Effector memory CD4-positive, alpha-beta T cell (primary cell): ENCODE measurements around the gene TEX261.

Source experiments
- DNase-seq, 3 donors: peaks; one replicate each; pipeline ENCODE4 v3.0.0-alpha.2; 2020
- H3K27ac ChIP-seq: 2 replicates; pipeline ENCODE4 v1.7.0; 2013; ENCODE audit warnings: mild to moderate bottlenecking, low read length, moderate library complexity; ENCODE audit not compliant: insufficient read depth, poor library complexity, severe bottlenecking
- H3K27me3 ChIP-seq: replicated peaks from 2 replicates; pipeline ENCODE4 v1.7.0; 2013; ENCODE audit warnings: mild to moderate bottlenecking, low read length; ENCODE audit not compliant: insufficient read depth, control insufficient read depth, poor library complexity, severe bottlenecking
- H3K36me3 ChIP-seq: 2 replicates; pipeline ENCODE4 v1.7.0; 2013; ENCODE audit warnings: mild to moderate bottlenecking, low read length, moderate library complexity; ENCODE audit not compliant: control insufficient read depth, insufficient read depth
- H3K4me1 ChIP-seq: 2 replicates; pipeline ENCODE4 v1.7.0; 2013; ENCODE audit warnings: low read length, mild to moderate bottlenecking; ENCODE audit not compliant: control insufficient read depth, insufficient read depth, poor library complexity, severe bottlenecking
- H3K4me3 ChIP-seq: 2 replicates; pipeline ENCODE4 v1.7.0; 2013; ENCODE audit warnings: low read length, low read depth, mild to moderate bottlenecking; ENCODE audit not compliant: insufficient read depth, poor library complexity, severe bottlenecking
- H3K9me3 ChIP-seq: 2 replicates; pipeline ENCODE4 v1.7.0; 2013; ENCODE audit warnings: mild to moderate bottlenecking, low read length, moderate library complexity; ENCODE audit not compliant: control insufficient read depth

Gene TEX261

DNA sequence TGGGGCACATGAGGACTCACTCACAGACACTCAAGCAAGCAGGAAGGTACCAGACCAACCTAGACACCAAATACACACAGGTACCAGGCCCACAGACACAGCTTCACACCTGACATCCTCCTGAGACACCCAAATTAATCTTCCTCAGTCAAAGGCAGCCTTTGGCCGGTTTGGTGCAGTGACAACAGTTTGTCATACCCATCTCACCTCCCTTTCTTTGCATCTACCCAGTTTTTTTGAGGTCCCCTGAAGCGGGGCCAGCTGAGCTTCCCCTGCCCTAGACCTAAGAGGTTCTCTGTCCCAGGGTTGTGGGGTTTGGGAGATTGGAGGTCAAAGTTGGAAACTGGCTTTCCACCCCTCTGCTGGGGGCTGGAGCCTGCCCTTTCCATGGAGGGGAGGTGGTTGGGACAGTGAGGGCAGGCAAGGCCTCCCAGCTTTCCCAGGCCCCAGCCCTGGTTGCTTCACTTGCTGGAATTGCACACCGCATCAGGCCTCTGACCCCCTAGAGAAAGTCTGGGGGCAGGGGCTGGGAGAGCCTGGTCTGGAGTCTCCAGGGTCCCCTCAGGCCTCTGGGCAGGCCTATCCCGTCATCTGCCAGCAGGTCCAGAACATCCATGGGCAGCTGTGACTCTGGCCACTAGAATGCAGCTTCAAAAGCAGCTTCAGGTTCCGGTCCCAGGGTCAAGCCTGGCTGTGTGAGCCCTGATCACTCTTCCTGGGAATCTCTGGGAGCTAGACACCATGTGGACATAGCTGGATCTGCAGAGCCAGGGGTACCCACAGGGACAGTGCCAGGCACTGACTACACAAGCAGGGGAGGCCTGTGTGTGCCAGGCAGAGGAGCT is 12.5 kb upstream of the TEX261 start:
- H3K36me3 ChIP-seq, result no peaks in the 10 kb centered on the region
- no peak overlapping the region for H3K4me3 ChIP-seq
- H3K9me3 ChIP-seq, result no peaks in the 10 kb centered on the region
- H3K4me1 ChIP-seq, result no peaks in the 10 kb centered on the region
- no peak overlapping the region for H3K27ac ChIP-seq
- DNase-seq, result no peak
- H3K27me3 ChIP-seq, result no peaks in the 10 kb centered on the region

DNA sequence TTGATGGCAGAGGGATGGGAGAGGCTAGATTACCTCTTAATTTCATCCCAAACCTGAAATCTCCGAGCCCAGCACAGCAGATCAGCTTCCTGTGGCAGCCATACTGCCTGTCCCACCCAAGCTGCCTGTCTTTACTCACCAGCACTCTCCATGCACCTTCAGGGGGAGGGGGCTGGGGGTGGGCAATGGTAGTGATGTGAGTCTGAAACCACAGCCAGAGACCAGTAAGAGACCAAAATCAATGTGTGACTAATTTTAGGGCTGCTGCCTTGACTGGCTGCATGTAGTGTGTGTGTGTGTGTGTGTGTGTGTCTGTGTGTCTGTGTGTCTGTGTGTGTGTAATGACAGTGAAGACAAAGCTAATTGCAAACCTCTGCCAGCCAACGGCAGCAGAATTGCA is 11.7 kb upstream of the TEX261 start:
- no peak overlapping the region for H3K4me3 ChIP-seq
- peaks cover 1% of the 10 kb centered on the region for H3K4me1 ChIP-seq
- DNase-seq, result no peak
- H3K27me3 ChIP-seq, result no peaks in the 10 kb centered on the region
- no peaks in the 10 kb centered on the region for H3K36me3 ChIP-seq
- H3K9me3 ChIP-seq, result no peaks in the 10 kb centered on the region
- no peak overlapping the region for H3K27ac ChIP-seq

DNA sequence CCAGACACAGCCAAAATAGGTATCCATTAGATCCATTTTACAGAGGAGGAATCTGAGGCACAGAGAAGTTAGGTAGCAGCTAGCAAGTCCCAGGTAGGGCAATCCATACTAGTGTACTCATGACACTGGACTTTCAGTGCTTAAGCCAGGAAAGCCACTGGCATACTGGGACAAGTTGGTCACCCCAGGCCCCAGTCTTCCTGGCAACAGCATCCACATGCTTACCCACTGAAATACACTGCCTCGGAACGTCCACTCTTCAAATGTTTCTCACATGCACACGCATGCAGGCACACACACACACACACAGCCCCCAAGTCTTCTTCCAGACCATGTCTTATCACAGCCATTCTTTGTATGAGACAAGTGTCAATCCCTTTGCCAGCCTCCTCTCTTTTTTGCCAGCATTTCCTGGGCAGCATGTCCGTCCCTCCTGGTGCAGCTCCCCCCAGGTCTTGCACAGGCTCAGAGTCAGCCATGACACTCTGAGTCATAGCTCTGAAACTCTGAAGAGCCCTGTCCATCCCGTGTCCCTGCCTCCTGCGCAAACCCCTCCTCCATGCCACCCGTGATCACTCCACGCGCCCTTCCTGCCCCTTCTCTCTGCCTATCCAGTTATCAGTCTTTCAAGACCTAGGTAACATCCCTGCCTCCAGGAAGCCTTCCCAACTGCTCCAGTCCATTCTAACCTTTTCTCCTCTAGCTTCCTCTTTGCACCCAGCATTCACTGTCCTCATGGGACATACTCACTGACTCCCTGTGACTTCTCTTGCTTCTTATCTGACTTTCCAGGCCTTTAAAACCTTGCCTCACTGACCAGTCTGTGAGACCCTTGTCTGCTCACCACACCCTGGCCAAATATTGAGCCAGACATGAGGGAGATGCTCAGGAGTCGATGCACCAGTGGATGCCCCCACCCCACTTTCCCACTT is 10.9 kb upstream of the TEX261 start:
- DNase-seq, result no peak
- Histone ChIP-seq H3K4me3 (no peak overlapping the region), H3K27me3 (no peaks in the 10 kb centered on the region), H3K36me3 (no peaks in the 10 kb centered on the region), H3K9me3 (no peaks in the 10 kb centered on the region), H3K4me1 (peaks cover 9% of the 10 kb centered on the region), H3K27ac (no peak overlapping the region)

DNA sequence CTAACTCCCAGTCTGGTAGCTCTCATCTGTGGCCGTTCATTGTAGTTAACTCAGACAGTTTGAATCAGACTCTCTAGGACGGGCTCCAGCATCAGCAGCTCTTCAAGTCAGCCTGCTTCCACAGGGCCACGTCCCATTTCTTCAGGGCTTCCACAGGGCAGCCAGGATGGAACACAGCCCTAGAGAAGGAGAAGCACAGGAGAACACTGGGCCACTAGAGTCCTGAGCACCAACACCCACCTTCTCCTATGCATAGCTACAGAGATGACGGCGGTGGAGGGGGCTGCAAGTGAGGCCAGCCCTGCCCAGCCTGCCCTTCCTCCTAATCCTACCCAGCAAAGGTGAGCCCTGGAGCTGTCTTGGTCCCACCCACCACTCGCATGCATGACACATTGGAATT is 10.2 kb upstream of the TEX261 start:
- Histone ChIP-seq H3K36me3 (no peaks in the 10 kb centered on the region), H3K9me3 (no peaks in the 10 kb centered on the region), H3K27me3 (no peaks in the 10 kb centered on the region), H3K4me1 (peaks cover 10% of the 10 kb centered on the region), H3K4me3 (no peak overlapping the region), H3K27ac (no peak overlapping the region)
- DNase-seq, result no peak

DNA sequence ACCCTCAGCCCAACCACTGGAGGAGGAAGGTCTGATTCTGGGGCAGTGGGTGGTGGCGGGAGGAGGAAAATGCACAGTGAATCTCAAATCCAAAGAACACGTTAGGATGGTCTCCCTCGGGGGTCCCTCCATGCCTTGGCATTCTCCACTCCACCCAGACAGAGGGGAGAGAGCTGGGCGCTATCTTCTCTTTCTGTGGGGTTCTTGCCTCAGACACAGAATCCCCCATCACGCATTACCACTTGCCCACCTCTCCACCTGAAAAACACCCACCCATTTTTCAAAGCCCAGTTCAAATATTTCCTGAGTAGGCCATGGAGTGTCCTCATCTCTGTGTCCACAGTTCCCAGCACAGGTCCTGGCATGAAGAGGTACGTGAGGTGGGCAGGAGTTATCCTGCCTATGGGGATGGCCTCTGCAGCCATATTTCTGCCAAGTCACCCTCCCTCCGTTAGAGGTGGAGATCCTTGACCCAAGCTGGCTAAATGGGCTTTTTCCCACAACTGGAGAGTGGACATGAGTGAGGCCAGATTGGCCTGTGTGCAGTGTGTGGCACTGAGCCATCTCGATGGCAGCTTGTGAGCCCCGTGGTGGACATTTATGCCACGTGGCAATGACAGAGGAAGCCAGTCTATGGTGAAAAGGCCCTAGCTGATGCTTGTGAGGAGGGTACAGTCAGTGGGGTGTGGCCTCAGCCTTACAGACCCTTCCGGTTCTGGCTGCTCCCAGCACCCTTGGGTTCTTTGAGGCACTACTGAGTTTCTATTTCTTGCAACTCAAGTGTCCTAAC is 9.5 kb upstream of the TEX261 start:
- no peaks in the 10 kb centered on the region for H3K27me3 ChIP-seq
- no peak for DNase-seq

DNA sequence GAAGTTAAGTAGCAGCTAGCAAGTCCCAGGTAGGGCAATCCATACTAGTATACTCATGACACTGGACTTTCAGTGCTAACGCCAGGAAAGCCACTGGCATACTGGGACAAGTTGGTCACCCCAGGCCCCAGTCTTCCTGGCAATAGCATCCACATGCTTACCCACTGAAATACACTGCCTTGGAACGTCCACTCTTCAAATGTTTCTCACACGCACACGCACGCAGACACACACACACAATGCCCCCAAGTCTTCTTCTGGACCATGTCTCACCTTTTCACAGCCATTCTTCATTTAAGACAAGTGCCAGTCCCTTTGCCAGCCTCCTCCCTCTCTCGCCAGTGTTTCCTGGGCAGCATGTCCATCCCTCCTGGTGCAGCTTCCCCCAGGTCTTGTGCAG is 8.7 kb upstream of the TEX261 start:
- no peak for DNase-seq
- H3K4me1 ChIP-seq, result peaks cover 13% of the 10 kb centered on the region

More for the DNA sequence above, 9.5 kb upstream of the TEX261 start:
- Histone ChIP-seq H3K4me1 (peaks cover 13% of the 10 kb centered on the region), H3K27ac (no peak overlapping the region), H3K4me3 (no peak overlapping the region), H3K36me3 (no peaks in the 10 kb centered on the region), H3K9me3 (no peaks in the 10 kb centered on the region)

DNA sequence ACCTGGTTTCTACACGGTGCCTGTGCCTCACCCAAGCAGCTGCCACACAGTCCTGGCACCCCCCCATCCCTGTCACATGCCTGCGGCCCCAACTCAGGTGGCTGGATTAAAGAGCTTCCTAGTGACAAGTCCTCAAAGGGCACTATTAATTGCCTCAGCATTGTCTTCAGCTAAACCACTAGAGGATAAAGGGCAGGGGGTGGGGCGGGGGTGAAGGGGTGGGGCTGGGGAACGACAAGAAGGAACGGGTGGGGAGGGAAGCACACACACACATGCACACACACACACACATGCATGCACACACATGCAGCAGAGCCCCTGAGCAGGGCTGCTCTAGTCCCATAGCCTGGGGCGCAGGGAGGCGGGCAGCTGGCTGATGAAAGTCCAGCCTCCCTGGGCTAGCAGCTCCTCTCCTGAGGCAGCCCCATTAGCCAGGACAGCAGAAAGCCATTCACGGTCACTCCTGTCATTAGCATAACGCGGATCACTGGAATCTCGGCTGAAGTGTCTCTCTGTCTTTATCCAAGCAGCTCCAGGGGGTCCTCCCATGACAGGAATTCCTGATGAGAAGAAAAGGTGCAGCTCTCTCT is 7.4 kb upstream of the TEX261 start:
- Histone ChIP-seq H3K27me3 (no peaks in the 10 kb centered on the region), H3K4me1 (peaks cover 13% of the 10 kb centered on the region), H3K27ac (no peak overlapping the region), H3K4me3 (no peak overlapping the region), H3K36me3 (no peaks in the 10 kb centered on the region), H3K9me3 (no peaks in the 10 kb centered on the region)
- DNase-seq, result no peak

More for the DNA sequence above, 8.7 kb upstream of the TEX261 start:
- Histone ChIP-seq H3K27ac (no peak overlapping the region), H3K27me3 (no peaks in the 10 kb centered on the region), H3K4me3 (no peak overlapping the region), H3K9me3 (no peaks in the 10 kb centered on the region), H3K36me3 (no peaks in the 10 kb centered on the region)

DNA sequence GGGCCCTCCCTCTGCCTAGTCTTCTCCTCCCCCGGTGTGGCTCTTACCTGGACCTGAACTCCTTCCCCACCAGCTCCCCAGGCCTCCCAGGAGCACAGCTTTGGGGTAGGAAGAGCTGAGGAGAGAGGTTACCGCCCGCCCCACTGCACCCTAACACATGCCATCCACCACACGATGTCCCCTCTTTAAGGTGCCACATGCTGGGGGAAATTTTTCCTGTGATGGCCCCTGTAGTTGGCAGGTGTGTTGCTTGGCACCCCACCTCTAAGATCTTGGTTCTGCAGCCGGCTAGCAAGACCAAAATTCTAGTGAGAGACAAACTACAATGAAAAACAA is 6.9 kb upstream of the TEX261 start:
- H3K36me3 ChIP-seq, result no peaks in the 10 kb centered on the region
- no peaks in the 10 kb centered on the region for H3K27me3 ChIP-seq
- H3K9me3 ChIP-seq, result no peaks in the 10 kb centered on the region
- no peak overlapping the region for H3K27ac ChIP-seq
- no peak for DNase-seq
- no peak overlapping the region for H3K4me3 ChIP-seq
- H3K4me1 ChIP-seq, result peaks cover 13% of the 10 kb centered on the region

DNA sequence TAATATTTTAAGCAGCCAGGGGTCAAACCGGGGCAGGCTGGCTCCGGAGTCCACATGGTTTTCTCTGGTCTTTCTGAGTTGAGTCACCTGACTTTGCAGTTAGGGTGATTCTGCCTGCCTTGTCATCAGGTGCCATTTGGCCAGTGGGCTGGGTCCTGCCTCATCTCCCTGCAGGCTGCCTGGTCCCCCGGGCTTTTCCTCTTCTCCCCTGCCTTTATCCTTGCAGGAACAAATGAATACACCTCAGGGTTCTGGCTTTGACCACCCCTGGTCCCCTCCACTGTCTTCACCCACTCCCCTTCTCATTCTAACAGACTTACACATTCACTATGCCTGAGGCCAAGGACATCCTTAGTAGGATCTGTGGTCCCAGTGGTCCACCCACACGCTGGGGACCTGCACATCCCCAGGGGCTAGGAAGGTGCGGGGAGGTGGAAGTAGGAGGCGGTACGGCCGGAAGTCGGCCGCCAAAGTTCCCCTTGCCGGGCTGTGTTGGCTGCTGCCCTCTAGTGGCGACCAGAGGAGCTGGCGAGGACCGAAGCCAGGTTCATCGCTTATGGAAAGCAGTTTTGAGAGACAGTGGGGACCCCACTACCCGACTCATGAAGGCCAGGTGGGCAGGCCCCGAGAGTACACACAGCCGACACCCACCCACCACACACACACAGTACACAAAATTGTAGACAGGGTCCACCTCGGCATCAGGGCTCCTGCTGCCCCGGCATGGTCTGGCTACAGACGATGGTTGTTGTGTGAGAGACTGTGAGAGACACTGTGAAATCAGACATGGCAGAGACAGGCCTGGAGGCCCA is 6.3 kb upstream of the TEX261 start:
- peak; percentile 58 to 69 (median 61) for DNase-seq
- peaks cover 13% of the 10 kb centered on the region for H3K4me1 ChIP-seq
- no peaks in the 10 kb centered on the region for H3K9me3 ChIP-seq
- H3K27ac ChIP-seq, result no peak overlapping the region
- no peaks in the 10 kb centered on the region for H3K27me3 ChIP-seq
- no peaks in the 10 kb centered on the region for H3K36me3 ChIP-seq
- peak overlapping the region; percentile 31 for H3K4me3 ChIP-seq
